Measurements from ENCODE around the gene SLC38A9.

DNA sequence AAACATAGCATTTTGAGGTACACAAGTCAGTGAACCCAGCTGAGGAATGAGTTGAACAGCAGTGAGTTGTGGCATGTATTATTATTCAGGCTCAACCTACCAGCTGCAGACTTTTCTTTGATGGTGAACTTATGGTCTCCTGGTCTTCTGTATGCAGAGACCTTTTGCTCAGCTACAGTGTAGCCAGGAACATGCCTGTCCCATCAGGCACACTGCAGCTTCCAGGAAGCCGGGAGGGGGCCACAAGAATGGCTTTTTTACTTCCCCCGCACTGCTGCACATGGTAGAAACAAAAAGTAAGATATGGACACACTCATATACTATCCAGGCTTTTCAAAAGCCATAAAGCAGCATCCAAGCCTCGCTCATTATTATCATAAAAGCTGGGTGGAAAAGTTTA is 112.0 kb downstream of the SLC38A9 start:
- no peak for TF ChIP-seq POLR2A (IDR thresholded peaks at IDR 0.05)
- TF ChIP-seq, protein P1, sequence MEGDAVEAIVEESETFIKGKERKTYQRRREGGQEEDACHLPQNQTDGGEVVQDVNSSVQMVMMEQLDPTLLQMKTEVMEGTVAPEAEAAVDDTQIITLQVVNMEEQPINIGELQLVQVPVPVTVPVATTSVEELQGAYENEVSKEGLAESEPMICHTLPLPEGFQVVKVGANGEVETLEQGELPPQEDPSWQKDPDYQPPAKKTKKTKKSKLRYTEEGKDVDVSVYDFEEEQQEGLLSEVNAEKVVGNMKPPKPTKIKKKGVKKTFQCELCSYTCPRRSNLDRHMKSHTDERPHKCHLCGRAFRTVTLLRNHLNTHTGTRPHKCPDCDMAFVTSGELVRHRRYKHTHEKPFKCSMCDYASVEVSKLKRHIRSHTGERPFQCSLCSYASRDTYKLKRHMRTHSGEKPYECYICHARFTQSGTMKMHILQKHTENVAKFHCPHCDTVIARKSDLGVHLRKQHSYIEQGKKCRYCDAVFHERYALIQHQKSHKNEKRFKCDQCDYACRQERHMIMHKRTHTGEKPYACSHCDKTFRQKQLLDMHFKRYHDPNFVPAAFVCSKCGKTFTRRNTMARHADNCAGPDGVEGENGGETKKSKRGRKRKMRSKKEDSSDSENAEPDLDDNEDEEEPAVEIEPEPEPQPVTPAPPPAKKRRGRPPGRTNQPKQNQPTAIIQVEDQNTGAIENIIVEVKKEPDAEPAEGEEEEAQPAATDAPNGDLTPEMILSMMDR (IDR thresholded peaks at IDR 0.05) = no peak
